Measurements from ENCODE around the gene ATXN7L3.
"Not testable (repeated sequence)": the region's sequence is repeated elsewhere in the genome, so short reads cannot be mapped to it uniquely, and the experiment has no call there.

The ATXN7L3 gene

GRCh38 chr17:44174427-44174826 lies 25.3 kb downstream of the ATXN7L3 start:
- no peak for DNase-seq (ENCODE audit: low read depth in 2 of 2)

- no peak for DNase-seq (ENCODE audit: low read depth in 2 of 2)
Observed at GRCh38 chr17:44171931-44172455, 27.7 kb downstream of the ATXN7L3 start.

GRCh38 chr17:44170499-44171201 lies 29.0 kb downstream of the ATXN7L3 start, which contains the start of gene ASB16:
ASB16 (plus strand) TSS chr17:44170704; CDS start chr17:44170790, 86 bp downstream.
- no peak for DNase-seq (ENCODE audit: low read depth in 2 of 2)

- no peak for DNase-seq (ENCODE audit: low read depth in 2 of 2)
Observed at GRCh38 chr17:44170135-44170498, 29.6 kb downstream of the ATXN7L3 start.

GRCh38 chr17:44167181-44167861 lies 32.4 kb downstream of the ATXN7L3 start:
- no peak for DNase-seq (ENCODE audit: low read depth in 2 of 2)

- DNase-seq (ENCODE audit: low read depth in 2 of 2), result no peak
Observed at GRCh38 chr17:44164476-44164875, 35.2 kb downstream of the ATXN7L3 start.

- DNase-seq (ENCODE audit: low read depth in 2 of 2), result no peak
Observed at GRCh38 chr17:44159519-44160210, 40.0 kb downstream of the ATXN7L3 start.

GRCh38 chr17:44155488-44155887 lies 44.2 kb downstream of the ATXN7L3 start:
- no peak for DNase-seq (ENCODE audit: low read depth in 2 of 2)

GRCh38 chr17:44152875-44153274 lies 46.8 kb downstream of the ATXN7L3 start:
- no peak for DNase-seq (ENCODE audit: low read depth in 2 of 2)

- no peak for DNase-seq (ENCODE audit: low read depth in 2 of 2)
Observed at GRCh38 chr17:44149750-44150329, 49.8 kb downstream of the ATXN7L3 start.

GRCh38 chr17:44149066-44149465 lies 50.6 kb downstream of the ATXN7L3 start:
- not testable (repeated sequence) for DNase-seq (ENCODE audit: low read depth in 2 of 2)

GRCh38 chr17:44147812-44148211 lies 51.9 kb downstream of the ATXN7L3 start:
- DNase-seq (ENCODE audit: low read depth in 2 of 2), result no peak

- no peak for DNase-seq (ENCODE audit: low read depth in 2 of 2)
Observed at GRCh38 chr17:44146375-44147346, 53.0 kb downstream of the ATXN7L3 start.

GRCh38 chr17:44144966-44145739 lies 54.5 kb downstream of the ATXN7L3 start:
- no peak for DNase-seq (ENCODE audit: low read depth in 2 of 2)

GRCh38 chr17:44143921-44144320 lies 55.8 kb downstream of the ATXN7L3 start:
- DNase-seq (ENCODE audit: low read depth in 2 of 2), result not testable (repeated sequence)
